Progenitor cell of endocrine pancreas (in vitro differentiated cells): ENCODE measurements around the gene RBM19. TPM values are rescaled to one million over a fixed set of nuclear protein-coding genes. Genes with fewer than 3 reads are reported as not detected.

Source experiments
- DNase-seq: peaks from one replicate; pipeline ENCODE4 v3.0.0; 2021; ENCODE audit warnings: low spot score; ENCODE audit not compliant: unreplicated experiment
- H3K27ac Mint-ChIP-seq: 2 replicates; pipeline ENCODE4 v1.8.0; 2021; ENCODE audit warnings: mild to moderate bottlenecking, moderate library complexity, mixed read lengths
- H3K27me3 Mint-ChIP-seq: 2 replicates; pipeline ENCODE4 v1.8.0; 2021; ENCODE audit warnings: mixed read lengths
- H3K36me3 Mint-ChIP-seq: 2 replicates; pipeline ENCODE4 v1.8.0; 2022; ENCODE audit warnings: mixed read lengths; ENCODE audit not compliant: insufficient read depth
- H3K4me1 Mint-ChIP-seq: 2 replicates; pipeline ENCODE4 v1.8.0; 2021; ENCODE audit warnings: low read depth, mixed read lengths
- H3K4me3 Mint-ChIP-seq: 2 replicates; pipeline ENCODE4 v1.8.0; 2021; ENCODE audit warnings: low read depth, mild to moderate bottlenecking, moderate library complexity, mixed read lengths
- H3K9me3 Mint-ChIP-seq: 2 replicates; pipeline ENCODE4 v1.8.0; 2021; ENCODE audit warnings: low read depth, mixed read lengths
- total RNA-seq: library from RNA; stranded (reverse); gene quantifications from 2 replicates; pipeline ENCODE4 v1.2.1, GENCODE V29; 2021
- TF ChIP-seq, protein P1 (sequence below): fragments of 200-600 bp; sonication (generic); IDR thresholded peaks from one replicate; pipeline ENCODE4 v1.5.0; 2021; ENCODE audit warnings: antibody characterized with exemption, mild to moderate bottlenecking; ENCODE audit not compliant: unreplicated experiment

The RBM19 gene
- total RNA-seq, 1 donor from 2014 or later: 39.4 TPM

DNA sequence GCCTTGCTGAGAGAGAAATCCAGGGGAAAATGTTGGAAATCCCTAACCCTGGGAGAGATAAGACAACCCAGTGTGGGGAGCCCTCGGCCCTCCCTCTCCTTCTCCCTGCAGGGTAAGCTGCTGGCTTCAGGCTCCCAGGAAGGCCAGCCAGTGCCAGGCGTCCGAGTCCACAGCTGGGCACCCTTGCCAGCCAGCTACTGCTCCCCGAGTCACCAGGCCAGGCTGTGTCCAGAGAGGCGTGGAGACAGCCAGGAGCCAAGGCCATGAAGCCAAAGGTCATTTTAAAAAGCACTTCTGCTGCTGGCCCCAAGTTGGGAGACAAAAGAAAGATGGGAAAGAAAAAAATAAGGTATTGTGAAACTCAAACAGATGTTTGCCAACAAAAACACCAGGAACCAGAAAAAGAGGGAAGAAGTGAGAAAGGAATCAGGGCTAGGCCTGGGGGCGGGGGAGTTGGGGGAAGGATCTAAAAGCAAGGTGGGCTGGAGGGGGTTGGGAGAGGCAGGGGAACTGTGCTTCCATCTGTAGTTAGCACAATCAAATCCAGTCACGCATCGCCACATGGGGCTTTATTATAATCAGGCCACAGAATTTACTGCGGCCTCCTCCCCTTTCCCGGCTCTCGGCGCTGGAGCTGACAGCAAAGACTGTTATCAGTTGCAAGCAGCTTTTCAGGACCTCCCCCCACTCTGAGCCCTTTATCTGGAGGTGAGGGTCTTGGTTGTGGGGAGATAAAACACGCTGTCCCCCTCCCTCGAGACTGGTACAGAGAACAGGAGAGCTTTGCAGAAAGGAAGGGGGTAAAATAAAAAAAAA lies 33.5 kb downstream of the RBM19 start:
- DNase-seq: no peak
- Mint-ChIP-seq H3K36me3 (peaks cover 3% of the 10 kb centered on the region), H3K9me3 (no peaks in the 10 kb centered on the region), H3K27ac (peak overlapping the region; percentile 87), H3K4me1 (peaks cover 15% of the 10 kb centered on the region), H3K27me3 (no peaks in the 10 kb centered on the region), H3K4me3 (peak overlapping the region; percentile 19)
- TF ChIP-seq, protein P1, sequence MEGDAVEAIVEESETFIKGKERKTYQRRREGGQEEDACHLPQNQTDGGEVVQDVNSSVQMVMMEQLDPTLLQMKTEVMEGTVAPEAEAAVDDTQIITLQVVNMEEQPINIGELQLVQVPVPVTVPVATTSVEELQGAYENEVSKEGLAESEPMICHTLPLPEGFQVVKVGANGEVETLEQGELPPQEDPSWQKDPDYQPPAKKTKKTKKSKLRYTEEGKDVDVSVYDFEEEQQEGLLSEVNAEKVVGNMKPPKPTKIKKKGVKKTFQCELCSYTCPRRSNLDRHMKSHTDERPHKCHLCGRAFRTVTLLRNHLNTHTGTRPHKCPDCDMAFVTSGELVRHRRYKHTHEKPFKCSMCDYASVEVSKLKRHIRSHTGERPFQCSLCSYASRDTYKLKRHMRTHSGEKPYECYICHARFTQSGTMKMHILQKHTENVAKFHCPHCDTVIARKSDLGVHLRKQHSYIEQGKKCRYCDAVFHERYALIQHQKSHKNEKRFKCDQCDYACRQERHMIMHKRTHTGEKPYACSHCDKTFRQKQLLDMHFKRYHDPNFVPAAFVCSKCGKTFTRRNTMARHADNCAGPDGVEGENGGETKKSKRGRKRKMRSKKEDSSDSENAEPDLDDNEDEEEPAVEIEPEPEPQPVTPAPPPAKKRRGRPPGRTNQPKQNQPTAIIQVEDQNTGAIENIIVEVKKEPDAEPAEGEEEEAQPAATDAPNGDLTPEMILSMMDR: no peak

DNA sequence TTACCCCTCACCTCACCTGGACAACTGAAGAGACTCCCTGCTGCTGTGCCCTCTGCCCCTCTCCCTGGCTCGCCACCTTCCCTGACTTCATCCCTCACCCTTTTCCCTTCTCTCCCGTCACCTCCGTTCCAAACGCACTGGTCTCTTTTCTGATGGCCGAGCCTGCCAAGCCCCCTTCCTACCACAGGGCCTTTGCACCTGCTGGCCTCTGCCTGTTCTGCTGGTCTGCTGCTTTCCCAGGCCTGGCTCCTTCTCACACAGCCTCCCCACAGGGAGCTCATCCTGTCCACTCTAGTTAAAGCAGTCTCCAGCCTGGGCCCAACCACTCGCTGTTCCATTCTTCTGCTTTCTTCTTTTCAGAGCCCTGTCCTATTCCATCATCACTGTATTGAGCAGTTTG lies 34.6 kb downstream of the RBM19 start:
- Mint-ChIP-seq H3K36me3 (peaks cover 5% of the 10 kb centered on the region), H3K4me1 (peaks cover 15% of the 10 kb centered on the region), H3K9me3 (no peaks in the 10 kb centered on the region)

DNA sequence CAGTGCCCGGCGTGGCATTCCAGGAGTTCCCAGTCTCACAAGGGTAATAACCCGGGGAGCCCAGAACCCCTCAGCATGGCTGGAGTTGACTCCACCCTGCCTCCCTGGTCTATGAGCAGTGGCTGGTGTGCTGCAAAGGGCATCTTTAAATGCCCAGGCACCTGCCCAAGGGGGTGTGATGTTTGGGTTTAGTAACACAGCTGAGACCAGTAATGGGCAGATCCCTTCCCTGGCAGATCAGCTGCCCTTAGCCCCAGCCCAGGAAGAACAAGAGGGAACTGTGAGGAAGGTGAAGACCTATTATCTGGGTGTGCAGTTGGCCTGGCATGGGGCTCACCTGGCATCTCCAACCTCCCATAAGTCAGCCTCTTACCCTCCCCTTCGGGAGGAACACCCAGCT lies 35.9 kb downstream of the RBM19 start:
- Mint-ChIP-seq H3K4me3 (no peak overlapping the region), H3K36me3 (peaks cover 10% of the 10 kb centered on the region), H3K27ac (no peak overlapping the region), H3K4me1 (peaks cover 15% of the 10 kb centered on the region), H3K9me3 (no peaks in the 10 kb centered on the region), H3K27me3 (no peaks in the 10 kb centered on the region)
- DNase-seq: no peak
- TF ChIP-seq, protein P1: no peak

More for the DNA sequence above, 34.6 kb downstream of the RBM19 start:
- Mint-ChIP-seq H3K4me3 (no peak overlapping the region), H3K27ac (no peak overlapping the region), H3K27me3 (no peaks in the 10 kb centered on the region)
- TF ChIP-seq, protein P1: no peak
- no peak for DNase-seq

DNA sequence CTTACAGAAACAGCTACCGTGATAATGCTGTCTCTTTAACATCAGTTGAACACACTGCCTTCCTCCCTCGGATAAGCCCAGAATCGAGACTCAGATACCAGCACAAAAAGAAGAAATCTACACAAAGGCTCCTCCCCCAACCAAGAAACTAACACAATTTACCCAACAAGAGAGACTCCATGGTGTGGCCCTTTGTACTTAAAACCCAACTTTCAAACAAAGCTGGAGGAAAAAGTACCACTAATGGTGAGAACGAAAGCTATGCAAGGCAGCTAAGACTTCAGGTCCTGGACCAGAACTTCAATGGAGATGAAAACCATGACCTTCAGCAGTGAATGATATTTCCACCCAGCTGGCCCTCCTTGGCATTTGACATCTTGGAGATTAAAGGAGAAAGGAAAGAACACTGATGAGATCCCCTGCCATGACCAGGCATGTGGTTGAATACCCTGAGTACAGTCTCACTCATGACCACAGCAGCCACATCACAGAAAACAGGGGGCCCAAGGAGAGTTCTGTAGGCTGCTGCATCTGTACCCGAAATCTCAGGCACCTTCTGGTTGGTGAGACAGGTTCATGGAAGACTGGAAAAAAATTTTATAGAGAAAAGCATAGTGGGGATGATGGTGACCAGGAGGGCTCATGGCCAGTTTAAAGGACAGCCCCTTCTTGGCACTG lies 36.7 kb downstream of the RBM19 start:
- Mint-ChIP-seq H3K4me1 (peaks cover 15% of the 10 kb centered on the region), H3K4me3 (no peak overlapping the region), H3K27me3 (no peaks in the 10 kb centered on the region), H3K9me3 (no peaks in the 10 kb centered on the region), H3K27ac (no peak overlapping the region), H3K36me3 (peaks cover 8% of the 10 kb centered on the region)
- TF ChIP-seq, protein P1: no peak
- DNase-seq: no peak

DNA sequence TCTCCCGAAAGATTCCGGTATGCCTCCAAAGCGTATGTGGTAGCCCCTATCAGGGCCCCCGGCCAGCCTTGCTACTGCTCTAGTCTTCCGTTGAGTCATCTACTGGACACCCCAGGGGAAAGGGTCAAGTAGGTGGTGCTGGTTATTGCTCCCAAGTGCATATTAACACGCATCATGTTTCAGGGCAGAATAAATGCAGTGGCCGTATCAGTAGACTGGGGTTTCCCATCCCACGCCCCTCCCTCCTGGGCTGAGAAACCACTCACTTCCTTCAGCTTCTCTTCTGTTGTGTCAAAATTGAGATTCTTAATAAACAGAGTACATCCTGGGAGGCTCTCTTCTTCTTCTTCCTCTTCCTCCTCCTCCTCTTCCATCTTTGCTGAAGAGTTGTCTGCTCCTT lies 39.3 kb downstream of the RBM19 start:
- H3K27me3 Mint-ChIP-seq: no peaks in the 10 kb centered on the region
- TF ChIP-seq, protein P1: no peak
- H3K4me1 Mint-ChIP-seq: no peaks in the 10 kb centered on the region
- H3K27ac Mint-ChIP-seq: no peak overlapping the region
- no peak overlapping the region for H3K4me3 Mint-ChIP-seq
- H3K36me3 Mint-ChIP-seq: peaks cover 10% of the 10 kb centered on the region
- DNase-seq: no peak
- no peaks in the 10 kb centered on the region for H3K9me3 Mint-ChIP-seq
